Testis (tissue), 2 donors: ENCODE data around the gene HACL1.

Experiments used
- CTCF ChIP-seq, 3 experiments: fragments of 450-650 bp in 2 of 3; fragments of 200-600 bp in 1 of 3; sonication (generic) in 1 of 3; IDR thresholded peaks; one replicate each; pipeline ENCODE4 v1.5.1; 2016 to 2019; ENCODE audit warnings: antibody characterized with exemption in 3 of 3, mild to moderate bottlenecking in 2 of 3, moderate library complexity in 1 of 3
- POLR2A ChIP-seq: fragments of 450-650 bp; IDR thresholded peaks from one replicate; pipeline ENCODE4 v1.6.1; 2017; ENCODE audit warnings: antibody characterized with exemption, mild to moderate bottlenecking, moderate library complexity

DNA sequence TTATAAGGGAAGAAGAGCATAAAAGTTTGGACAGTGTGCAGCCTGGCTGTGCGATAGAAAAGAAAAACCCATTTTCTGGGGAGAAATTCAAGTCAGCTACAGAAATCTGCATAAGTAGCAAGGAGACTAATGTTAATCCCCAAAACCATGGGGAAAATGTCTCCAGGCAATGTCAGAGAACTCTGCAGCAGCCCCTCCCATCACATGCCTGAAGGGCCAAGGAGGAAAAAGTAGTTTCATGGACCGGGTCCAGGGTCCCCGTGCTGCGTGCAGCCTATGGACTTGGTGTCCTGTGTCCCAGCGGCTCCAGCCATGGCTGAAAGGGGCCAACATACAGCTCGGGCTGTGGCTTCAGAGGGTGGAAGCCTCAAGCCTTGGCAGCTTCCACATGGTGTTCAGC, 51.5 kb downstream of the HACL1 start:
- no peak for TF ChIP-seq CTCF (IDR thresholded peaks at IDR 0.05)
- TF ChIP-seq POLR2A = no peak
